GM19372 (cell line): ENCODE results near the gene DFFB.
A peak's percentile ranks its signal among the peaks of the same experiment; 100 is the strongest.

ENCODE experiments used
- ATAC-seq: cut with Tn5 transposase; IDR thresholded peaks from one replicate; pipeline ENCODE4 v1.9.1; 2021; ENCODE audit warnings: mild to moderate bottlenecking, low read depth, moderate library complexity; ENCODE audit not compliant: unreplicated experiment

Gene DFFB

DNA sequence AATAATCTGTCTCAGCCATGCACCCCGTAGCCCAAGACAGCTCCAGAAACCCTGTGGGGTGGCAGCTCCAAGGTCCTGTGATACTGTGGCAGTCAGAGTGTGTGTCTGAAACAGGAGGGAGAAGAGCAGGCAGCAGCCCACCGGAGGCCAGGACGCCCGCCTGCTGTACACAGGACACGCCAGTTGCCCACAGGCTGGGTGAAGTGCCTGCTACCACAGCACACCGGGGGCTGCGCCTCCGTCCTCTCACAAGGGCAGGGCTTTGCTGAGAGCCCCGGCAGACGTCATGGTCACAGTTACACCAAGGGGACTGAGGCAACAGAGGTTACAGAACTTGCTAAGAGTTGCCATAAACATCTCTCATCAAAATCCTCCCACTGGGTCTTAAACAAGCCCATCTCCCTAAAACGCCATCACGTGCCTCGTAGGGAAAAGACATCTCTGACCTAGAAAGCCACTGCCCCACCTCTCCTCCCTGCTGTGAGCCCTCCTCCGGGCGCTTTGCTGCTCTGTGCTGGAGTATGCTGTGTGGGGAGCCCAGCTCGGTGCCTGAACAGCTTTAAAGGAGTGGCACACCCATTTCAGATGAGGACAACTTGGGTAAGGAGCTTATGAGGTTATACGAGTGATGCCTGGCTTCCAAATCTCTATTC, 37.5 kb downstream of the DFFB start:
- no peak for ATAC-seq

DNA sequence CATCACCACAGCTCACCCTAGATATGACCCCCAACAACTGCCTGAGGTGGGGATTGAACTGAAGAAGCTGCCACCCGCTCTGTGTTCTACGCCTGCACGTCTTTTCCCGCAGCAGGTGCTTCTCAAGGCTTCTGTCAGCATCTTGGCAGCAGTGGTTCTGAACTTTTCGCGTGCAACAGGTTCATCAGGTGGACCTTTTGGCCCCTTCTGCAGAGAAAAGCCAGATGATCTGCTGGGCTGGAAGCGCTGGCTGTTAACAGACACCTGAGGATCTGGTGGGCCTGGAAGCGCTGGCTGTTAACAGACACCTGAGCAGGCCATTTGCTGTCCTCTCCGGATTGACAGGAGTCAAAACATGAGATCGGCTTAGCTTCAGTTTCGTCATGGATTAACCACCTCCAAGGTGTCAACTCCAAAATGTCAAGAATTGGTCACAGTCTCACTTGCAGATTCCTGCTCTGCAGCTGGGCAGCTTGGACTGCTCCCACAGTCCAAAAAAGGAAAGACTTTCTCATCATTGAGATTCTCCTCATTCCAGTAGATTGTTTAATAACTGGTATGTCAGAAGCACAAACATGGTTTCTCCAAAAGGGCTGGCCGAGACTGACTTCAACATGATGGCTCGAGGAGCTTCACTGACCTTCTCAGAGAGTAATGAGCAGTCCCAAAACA, 38.1 kb downstream of the DFFB start:
- ATAC-seq: no peak

- no peak for ATAC-seq
Observed at GRCh38 chr1:3895951-3896325, 38.7 kb downstream of the DFFB start.

- no peak for ATAC-seq
Observed at GRCh38 chr1:3896396-3897000, 39.2 kb downstream of the DFFB start.

- ATAC-seq: no peak
Observed at GRCh38 chr1:3898475-3898735, 41.1 kb downstream of the DFFB start.

DNA sequence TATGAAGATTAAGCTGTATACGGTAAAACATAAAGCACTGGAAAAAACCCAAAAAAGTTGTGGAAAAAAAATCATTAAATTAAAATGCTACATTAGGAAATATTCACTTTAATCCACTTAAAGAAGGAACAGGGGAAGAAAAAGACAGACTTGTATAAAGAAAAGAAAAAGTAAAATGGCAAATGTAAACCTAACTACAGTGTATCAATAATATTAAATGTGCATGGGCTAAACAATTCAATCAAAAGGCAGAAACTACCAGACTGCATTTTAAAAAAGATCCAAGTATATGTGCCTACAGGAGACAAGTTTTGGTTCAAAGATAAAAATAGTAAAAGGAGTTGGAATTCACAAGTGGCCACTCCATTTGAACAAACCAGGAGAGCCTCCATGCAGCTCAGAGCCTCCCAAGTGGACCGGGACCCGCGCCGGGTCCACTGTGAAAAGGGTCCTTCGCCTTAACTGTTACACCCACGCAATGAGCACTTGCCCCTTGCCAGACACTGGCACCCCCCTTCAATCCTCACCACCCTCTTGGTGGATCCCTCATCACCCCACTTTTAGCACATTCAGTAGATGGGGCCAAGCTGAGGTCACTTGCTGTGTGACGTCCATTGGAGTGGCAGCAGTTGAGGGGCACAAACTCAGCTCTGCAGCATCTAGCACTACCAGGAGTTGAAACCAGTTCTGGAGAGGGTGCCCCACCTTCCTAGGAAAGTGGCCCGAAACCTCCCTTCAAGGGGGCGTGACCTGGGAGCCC, 41.9 kb downstream of the DFFB start:
- ATAC-seq: no peak

DNA sequence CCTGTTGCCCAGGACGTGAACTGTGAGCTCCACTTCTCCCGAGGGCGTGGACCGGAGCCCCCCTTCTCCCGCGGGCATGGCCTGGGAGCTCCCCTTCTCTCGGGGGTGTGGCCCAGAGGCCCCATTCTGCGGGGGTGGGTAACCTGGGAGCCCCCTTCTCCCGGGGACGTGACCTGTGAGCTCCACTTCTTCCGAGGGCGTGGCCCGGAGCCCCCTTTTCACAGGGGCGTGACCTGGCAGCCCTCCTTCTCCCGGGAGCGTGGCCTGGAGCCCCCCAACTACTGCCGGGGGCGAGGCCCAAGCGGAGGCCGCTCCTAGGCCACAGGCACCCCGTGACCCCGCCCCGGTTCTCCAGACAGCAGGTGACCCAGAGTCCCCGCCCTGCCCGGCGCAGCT, 42.5 kb downstream of the DFFB start:
- ATAC-seq: peak; percentile 1

DNA sequence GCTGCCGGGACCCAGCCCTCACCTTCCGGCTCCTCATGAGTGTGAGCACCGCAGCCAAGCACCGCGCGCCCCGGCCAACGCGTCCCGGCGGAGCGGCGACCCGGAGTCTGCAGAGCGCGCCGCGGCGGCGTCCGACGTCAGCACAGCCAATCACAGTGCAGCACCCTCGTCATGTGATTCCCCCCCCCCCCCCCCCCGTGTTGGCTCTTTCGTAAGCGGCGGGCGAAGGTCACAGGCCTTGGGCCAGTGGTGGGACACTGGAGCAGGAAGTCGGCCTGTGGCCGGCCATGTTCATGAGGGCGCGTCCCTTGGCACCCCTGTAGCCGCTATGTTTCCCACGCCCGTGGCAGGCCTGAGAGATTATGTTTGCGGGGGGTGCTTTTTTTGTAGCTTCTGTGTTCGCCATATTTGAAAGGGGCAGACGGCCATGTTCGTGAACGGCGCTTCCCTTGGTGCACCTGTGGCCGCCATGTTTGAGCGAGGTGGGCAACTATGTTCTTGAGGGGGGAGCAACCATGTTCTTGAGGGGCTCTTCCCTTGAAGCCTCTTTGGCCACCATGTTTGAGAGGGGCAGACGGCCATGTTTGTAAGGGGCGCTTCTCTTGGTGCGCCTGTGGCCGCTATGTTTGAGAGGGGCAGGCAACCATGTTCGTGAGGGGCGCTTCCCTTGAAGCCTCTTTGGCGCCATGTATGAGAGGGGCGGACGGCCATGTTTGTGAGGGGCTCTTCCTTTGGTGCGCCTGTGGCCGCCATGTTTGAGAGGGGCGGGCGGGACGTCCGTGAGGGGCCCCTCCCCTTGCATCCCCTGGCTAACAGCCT, 43.1 kb downstream of the DFFB start, which contains the start of gene C1orf174:
Gene C1orf174, minus strand, starts transcription at position 123 of the 819 bp plus-strand sequence. Its CDS starts 86 bp downstream, at position 37.
- peak; percentile 62 for ATAC-seq

- ATAC-seq: peak; percentile 50
Observed at GRCh38 chr1:3900969-3901529, 43.8 kb downstream of the DFFB start.

- ATAC-seq: no peak
Observed at GRCh38 chr1:3902111-3902511, 44.8 kb downstream of the DFFB start.

DNA sequence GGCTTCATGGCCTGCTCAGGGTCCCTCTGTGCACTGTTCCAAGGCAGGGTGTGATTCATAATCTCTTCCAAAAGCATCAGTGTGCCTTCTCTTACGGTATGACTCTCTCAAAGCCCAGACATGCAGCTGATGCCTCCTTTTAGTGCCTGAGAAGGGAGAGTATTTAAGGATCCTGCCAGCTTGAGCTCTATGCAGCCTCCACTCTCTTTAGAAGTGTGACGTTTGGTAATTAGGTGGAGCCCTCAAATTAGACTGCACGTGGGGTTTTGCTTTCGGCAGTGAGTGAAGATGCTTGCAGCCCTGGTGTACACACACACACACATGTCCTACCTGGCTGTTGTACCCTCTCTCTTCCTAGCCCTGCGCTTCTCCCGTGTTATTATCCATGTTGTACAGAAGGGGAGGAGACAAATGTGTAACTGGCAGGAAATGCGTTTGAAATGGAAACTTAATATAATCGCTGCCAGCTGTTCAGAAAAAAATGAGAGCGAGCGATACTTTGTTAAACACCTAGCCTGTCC, 45.4 kb downstream of the DFFB start:
- no peak for ATAC-seq

DNA sequence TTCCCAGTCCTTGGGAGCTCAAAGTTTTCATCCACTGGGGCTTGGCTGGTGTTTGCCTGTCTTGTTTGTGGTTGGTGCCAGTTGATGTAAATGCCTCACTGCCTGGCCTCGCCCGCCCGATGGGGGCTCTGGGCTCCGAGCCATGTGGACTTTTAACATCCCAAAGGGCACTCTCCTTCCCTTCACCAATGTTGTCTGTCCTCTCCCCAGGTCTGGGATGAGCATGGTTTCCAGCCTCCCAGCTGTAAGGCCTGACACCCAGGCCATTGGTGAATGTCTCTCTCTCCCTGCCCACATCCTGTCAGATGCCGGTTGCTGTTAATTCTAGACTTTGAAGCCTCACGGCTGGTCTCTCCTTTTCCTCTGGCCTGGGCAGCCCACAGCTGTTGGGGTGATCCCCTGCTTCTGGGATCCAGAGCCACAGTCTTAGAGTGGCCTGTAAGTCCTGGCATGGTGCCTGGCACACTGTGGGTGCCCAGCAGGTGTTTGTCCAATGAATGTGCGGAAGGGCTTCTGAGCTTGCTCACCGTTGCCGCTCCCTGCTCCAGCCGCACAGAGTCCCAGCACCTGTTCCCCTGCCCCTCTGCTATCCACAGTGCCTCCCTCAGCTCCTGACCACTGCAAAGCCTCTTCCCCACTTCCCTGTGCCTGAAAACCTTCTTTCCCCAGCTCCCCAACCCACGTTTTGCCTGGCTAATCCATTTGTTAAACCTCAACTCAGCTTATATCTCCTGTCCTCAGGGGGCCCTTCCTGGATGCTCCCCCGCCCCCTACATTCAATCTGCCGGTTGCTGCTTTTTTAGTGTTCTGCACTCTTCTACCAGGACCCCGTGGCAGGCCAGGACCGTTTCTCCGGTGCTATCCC, 46.1 kb downstream of the DFFB start:
- no peak for ATAC-seq

GRCh38 chr1:3904006-3904842, 46.9 kb downstream of the DFFB start:
- no peak for ATAC-seq

- ATAC-seq: no peak
Observed at GRCh38 chr1:3904843-3905185, 47.5 kb downstream of the DFFB start.

DNA sequence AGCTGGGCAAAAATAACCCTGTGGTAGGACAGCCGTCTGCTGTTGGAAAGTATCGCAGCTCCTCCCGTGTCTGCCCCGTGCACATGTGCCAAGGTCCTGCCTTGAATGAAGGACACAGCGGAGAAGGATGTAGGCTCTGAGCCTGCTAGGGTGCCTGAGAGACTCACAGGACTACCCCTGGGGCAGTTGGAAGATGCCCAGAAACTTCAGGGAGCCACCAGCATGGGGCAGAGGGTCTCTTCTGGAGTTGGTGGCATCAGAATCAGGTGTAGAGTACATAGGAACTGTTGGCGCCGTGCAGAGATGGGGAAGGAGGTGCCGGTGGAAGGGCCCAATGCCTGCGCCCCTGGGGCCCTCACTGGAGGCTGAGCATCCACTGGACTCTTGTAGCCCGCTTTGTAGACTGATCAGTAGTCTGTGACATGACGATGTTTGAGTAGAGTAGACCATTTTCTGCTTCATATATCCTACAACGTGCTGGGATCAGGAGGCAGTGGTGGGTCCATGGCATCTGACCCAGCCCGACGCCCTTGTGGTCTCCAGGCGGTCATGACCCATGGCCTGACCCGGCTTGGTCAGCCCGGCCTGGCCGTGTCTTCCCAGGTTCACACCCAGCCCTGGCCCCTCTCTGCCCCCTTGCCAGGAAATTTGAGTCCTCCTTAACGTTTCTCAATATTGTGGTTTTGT, 48.1 kb downstream of the DFFB start:
- no peak for ATAC-seq

DNA sequence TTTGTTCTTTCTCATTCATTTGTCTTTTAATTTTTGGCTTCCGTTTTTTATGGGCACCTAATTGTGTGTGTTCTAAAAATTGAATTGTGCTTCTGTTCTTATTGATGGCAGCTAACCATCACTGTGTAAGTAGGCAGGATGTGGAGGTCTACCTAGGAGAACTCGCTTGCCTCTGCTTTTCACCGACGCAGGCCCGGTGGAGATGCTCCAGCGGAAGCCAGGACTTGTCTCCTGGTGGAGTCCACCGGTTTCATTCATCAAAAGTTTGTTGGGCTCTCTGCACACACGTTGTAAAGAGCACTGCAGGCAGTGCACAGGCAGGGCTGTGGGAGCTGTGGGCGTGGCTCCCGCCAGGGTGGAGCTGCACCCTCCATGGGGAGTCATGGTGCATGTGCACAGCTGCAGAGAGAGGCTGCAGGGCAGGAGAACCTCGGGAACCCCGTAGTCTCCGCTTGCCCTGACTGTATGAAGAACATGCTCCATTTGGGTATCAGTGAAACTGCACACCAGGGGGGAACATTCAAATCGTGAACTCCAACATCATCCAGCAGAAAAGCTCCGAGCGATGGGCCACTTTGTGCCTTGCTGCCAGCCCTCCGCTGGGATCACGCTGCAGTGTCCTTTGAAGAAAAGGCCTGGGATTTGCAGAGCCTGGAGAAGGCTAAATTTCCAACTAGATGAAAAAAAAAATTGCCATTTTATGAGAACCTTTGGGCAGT, 48.8 kb downstream of the DFFB start:
- ATAC-seq: no peak

GRCh38 chr1:3906672-3907020, 49.4 kb downstream of the DFFB start:
- ATAC-seq: no peak
